ENCODE results near the gene NAALADL2.

DNA sequence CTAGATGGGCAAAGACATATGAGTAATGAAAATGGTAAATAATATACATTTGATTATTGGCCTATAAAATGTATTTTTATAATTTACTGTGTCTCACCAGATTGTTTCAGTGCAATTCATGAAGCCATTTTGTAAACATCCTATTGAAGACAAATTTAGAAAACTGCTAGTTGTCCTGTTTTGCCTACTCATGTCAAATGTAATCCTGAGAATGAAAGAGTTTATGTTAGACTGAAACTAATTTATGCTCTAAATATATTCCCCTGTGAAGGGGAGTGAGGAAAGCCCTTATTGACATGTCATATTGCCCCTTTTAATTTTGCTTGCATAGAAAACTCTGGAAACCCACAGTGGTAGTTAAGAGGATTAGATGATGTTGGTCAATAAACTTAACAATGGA is 610.0 kb downstream of the NAALADL2 start:
- TF ChIP-seq, protein P1, sequence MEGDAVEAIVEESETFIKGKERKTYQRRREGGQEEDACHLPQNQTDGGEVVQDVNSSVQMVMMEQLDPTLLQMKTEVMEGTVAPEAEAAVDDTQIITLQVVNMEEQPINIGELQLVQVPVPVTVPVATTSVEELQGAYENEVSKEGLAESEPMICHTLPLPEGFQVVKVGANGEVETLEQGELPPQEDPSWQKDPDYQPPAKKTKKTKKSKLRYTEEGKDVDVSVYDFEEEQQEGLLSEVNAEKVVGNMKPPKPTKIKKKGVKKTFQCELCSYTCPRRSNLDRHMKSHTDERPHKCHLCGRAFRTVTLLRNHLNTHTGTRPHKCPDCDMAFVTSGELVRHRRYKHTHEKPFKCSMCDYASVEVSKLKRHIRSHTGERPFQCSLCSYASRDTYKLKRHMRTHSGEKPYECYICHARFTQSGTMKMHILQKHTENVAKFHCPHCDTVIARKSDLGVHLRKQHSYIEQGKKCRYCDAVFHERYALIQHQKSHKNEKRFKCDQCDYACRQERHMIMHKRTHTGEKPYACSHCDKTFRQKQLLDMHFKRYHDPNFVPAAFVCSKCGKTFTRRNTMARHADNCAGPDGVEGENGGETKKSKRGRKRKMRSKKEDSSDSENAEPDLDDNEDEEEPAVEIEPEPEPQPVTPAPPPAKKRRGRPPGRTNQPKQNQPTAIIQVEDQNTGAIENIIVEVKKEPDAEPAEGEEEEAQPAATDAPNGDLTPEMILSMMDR (conservative IDR thresholded peaks at IDR 0.05; ENCODE audit: low read depth, low read length), result no peak
- TF ChIP-seq EZH2 (IDR thresholded peaks at IDR 0.05; ENCODE audit: low read length, unreplicated experiment), result no peak
